Measurements from ENCODE around the gene ROPN1L.

DNA sequence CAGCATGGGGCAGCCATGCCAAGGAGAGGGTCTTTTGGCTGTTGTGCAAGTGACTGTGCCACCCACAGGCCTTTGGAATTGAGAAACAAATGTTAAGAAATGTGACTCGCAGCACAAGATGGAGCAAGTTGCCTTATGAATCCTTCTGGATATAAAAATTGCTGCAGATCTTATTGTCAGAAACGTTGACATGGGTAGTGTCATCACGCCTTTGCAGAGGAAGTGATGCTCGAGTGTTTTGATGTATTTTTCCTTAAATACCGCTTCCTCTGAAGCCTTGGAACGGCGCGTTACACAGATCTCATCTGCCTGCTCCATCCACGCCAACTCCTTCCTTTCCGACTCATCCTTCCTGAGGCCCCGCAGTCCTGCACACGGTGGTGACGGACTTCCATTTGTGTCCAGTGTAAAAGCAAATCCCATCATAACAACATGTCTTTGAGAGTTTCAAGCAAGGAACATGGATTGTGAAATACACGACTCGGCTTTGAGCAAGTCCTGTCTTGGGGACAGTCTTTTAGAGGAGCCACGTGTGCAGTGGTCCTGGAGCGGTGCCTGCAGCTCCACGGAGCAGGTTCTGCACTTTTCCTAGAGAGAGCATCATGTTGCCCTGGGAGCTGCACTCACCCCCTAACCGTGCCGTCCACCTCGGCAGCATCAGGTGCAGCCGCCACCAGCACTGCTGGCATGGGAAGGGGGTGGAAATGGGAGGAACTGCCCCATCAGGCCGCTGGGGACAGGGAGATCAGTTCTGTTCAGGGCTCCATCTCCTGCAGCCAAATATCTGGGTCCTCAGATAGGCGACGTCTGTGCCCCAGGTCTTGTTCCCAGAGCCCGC lies 15.1 kb downstream of the ROPN1L start:
- no peak for TF ChIP-seq POLR2A (IDR thresholded peaks at IDR 0.05)
- TF ChIP-seq, protein P1, sequence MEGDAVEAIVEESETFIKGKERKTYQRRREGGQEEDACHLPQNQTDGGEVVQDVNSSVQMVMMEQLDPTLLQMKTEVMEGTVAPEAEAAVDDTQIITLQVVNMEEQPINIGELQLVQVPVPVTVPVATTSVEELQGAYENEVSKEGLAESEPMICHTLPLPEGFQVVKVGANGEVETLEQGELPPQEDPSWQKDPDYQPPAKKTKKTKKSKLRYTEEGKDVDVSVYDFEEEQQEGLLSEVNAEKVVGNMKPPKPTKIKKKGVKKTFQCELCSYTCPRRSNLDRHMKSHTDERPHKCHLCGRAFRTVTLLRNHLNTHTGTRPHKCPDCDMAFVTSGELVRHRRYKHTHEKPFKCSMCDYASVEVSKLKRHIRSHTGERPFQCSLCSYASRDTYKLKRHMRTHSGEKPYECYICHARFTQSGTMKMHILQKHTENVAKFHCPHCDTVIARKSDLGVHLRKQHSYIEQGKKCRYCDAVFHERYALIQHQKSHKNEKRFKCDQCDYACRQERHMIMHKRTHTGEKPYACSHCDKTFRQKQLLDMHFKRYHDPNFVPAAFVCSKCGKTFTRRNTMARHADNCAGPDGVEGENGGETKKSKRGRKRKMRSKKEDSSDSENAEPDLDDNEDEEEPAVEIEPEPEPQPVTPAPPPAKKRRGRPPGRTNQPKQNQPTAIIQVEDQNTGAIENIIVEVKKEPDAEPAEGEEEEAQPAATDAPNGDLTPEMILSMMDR (IDR thresholded peaks at IDR 0.05) = no peak
- no peak for TF ChIP-seq POLR2AphosphoS5 (IDR thresholded peaks at IDR 0.05)
- no peak for TF ChIP-seq EP300 (IDR thresholded peaks at IDR 0.05)
